Psoas muscle (tissue), 8 donors: ENCODE results near the gene TIPARP. TPM values are rescaled to one million over a fixed set of nuclear protein-coding genes. Genes with fewer than 3 reads are reported as not detected.

Source experiments
- ATAC-seq, 4 donors: fragments of 200-7000 bp; cut with Tn5 transposase; one replicate each; pipeline ENCODE4 v1.9.1; 2020; ENCODE audit warnings: moderate library complexity in 3 of 4, mild to moderate bottlenecking in 2 of 4
- DNase-seq, 2 donors: peaks; one replicate each; pipeline ENCODE4 v3.0.0-alpha.2; 2020
- H3K27ac ChIP-seq: fragments of 200-600 bp; one replicate; pipeline ENCODE4 v1.8.0; 2022
- H3K27me3 ChIP-seq, 3 donors: fragments of 200-600 bp in 1 of 3; one replicate each; pipeline versions ENCODE4 v1.6.1 to v1.8.0; 2013 to 2022; ENCODE audit warnings: low read length in 2 of 3, mild to moderate bottlenecking in 2 of 3, moderate library complexity in 1 of 3; ENCODE audit not compliant: insufficient read depth in 3 of 3
- H3K36me3 ChIP-seq, 2 donors: fragments of 200-600 bp in 1 of 2; one replicate each; pipeline versions ENCODE4 v1.6.1 to v1.8.0; 2013 to 2022; ENCODE audit warnings: low read depth in 1 of 2, mild to moderate bottlenecking in 1 of 2, moderate library complexity in 1 of 2; ENCODE audit not compliant: insufficient read depth in 1 of 2
- H3K4me1 ChIP-seq: fragments of 200-600 bp; one replicate; pipeline ENCODE4 v1.8.0; 2022
- H3K4me3 ChIP-seq: fragments of 200-600 bp; one replicate; pipeline ENCODE4 v1.8.0; 2022; ENCODE audit warnings: mild to moderate bottlenecking
- H3K9me3 ChIP-seq: fragments of 200-600 bp; one replicate; pipeline ENCODE4 v1.8.0; 2022
- WGBS, 3 donors: extraction: QIAGEN DNeasy Blood & Tissue Kit; methylation state at CpG; one replicate each; pipeline versions ENCODE4 v1.1.6 to v1.1.7; 2013; 5-methylcytosine and 5-hydroxymethylcytosine counted together
- intact Hi-C, 2 donors: fragments of 100-400 bp; cut with DNase I; formaldehyde crosslinking; loops; one replicate each; pipeline versions ENCODE4 v1.11.0 to v1.14.2; 2022
- polyA plus RNA-seq, 3 donors: library from polyadenylated mRNA; stranded (reverse); fragments of 200-250 nt; gene quantifications; one replicate each; pipeline ENCODE4 v1.2.3, GENCODE V29; 2013
- total RNA-seq, 4 donors: library from RNA; stranded (reverse); fragmentation: NEBNext Ultra II Directional in 2 of 4; extraction: Animal tissue kit (Norgen Biotek cat#: 25700) in 2 of 4; gene quantifications; one replicate each; pipeline versions ENCODE4 v1.2.1 to v1.2.4, GENCODE V29; 2021 to 2023
- TF ChIP-seq, protein P1 (sequence below): fragments of 200-600 bp; IDR thresholded peaks from one replicate; pipeline ENCODE4 v1.8.0; 2022; ENCODE audit warnings: antibody characterized with exemption
- donor health status: healthy with polysubstance abuse.
- donor health status: DM: no; HTN: no; CAD: no; lungs with moderate emphysema.
- donor health status: Bipolar disorder and iron deficiency.
- donor health status: healthy.
- donor health status: DM: yes; HTN: yes; CAD: no.
- donor health status: DM: no; HTN: no; CAD: no.
- donor health status: DM: no; HTN: no; CAD: no.
- donor health status: DM: yes; HTN: yes; CAD: no.

The TIPARP gene
- total and polyA plus RNA-seq, 7 donors = 9.4 to 22.3 (median 15.0) TPM

DNA sequence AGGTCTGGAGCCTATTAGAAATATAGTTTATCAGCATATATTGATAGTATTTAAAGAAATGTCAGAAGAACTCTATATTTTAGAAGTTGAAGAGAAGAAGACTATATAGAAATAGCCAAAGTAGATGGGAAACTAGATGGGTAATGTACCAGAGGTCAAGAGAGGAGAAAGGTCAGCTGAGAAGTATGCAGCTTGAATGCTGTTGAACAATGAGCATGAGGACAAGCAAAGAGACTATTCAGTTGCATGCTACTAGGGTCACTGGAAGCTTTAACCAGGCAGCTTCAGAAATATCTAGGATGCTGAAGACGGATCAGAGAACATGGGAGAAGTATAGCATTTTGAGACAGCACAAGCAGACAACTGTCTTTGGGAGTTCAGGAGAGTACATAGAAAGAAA is 19.6 kb upstream of the TIPARP start:
- Histone ChIP-seq H3K4me1 (no peaks in the 10 kb centered on the region), H3K27ac (no peak overlapping the region), H3K27me3 (no peaks in the 10 kb centered on the region), H3K4me3 (no peak overlapping the region), H3K9me3 (no peaks in the 10 kb centered on the region), H3K36me3 (no peaks in the 10 kb centered on the region)
- DNase-seq = no peak
- intact Hi-C loops = no loop called here
- TF ChIP-seq, protein P1, sequence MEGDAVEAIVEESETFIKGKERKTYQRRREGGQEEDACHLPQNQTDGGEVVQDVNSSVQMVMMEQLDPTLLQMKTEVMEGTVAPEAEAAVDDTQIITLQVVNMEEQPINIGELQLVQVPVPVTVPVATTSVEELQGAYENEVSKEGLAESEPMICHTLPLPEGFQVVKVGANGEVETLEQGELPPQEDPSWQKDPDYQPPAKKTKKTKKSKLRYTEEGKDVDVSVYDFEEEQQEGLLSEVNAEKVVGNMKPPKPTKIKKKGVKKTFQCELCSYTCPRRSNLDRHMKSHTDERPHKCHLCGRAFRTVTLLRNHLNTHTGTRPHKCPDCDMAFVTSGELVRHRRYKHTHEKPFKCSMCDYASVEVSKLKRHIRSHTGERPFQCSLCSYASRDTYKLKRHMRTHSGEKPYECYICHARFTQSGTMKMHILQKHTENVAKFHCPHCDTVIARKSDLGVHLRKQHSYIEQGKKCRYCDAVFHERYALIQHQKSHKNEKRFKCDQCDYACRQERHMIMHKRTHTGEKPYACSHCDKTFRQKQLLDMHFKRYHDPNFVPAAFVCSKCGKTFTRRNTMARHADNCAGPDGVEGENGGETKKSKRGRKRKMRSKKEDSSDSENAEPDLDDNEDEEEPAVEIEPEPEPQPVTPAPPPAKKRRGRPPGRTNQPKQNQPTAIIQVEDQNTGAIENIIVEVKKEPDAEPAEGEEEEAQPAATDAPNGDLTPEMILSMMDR = no peak
- WGBS, 3 donors = 65 to 90% (median 78%) methylated on average over 1 of the region's 1 CpG
- ATAC-seq = no peak

DNA sequence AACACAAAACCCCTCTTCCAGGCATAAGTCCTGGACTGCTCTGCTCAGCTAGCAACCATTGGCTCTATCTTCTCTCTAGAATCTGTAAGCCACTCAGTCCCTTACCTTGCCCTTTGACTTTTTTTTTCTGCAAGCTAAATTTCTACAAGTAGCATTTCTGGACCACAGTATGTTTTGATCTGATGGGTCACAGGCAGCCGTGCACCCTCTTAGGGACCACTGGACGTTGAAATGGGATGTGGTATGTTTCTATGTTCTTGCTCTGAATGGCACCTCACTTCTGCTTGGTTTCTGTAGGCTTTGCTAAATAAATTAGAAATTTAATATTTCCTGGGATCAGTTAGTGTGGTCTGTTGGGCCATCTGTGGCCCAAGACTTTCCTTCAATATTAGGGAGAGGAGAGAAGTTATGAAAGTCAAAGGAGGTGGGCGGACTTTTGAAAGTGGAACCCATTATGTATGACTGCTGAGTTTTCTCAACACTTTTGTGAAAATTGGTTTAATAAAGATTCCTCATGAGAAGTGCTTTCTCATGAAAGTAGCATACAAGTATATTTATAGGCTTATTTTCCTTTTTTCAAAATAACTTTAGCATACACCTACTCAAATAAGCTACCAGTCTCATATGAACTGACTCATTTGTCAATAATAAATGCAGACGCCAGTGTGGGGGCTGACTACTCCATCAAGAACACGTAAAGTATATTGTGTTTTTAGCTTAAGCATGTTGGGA is 18.4 kb upstream of the TIPARP start:
- 86 to 90% (median 88%) methylated on average over 5 of the region's 5 CpGs for WGBS, 3 donors
- Histone ChIP-seq H3K27me3 (no peaks in the 10 kb centered on the region), H3K27ac (no peak overlapping the region), H3K9me3 (no peaks in the 10 kb centered on the region), H3K4me3 (no peak overlapping the region), H3K4me1 (no peaks in the 10 kb centered on the region), H3K36me3 (no peaks in the 10 kb centered on the region)
- intact Hi-C loops = no loop called here
- ATAC-seq (no peak), DNase-seq (no peak)
- TF ChIP-seq, protein P1 = no peak

DNA sequence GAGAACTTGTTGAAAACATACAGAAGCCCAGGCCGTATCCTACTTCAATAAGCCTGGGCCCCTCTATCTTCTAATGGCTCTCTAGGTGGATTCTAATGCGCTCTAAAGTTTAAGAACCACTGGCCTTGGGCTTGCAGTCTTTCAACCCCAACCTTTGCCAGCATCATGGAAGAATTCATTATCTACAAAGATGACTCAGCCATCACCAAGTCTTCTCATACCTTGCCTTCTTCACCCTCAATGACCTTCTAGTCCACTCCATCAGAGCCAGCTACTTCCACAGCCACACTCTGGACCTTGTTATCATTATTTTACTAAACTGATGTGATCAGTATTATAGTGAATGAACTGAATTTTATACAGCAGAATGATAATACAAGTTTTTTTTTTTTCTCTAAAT is 16.9 kb upstream of the TIPARP start:
- 97 to 98% (median 98%) methylated on average over 2 of the region's 2 CpGs for WGBS, 3 donors
- intact Hi-C loops = no loop called here
- H3K27ac ChIP-seq = no peak overlapping the region
- H3K9me3 ChIP-seq = no peaks in the 10 kb centered on the region
- no peaks in the 10 kb centered on the region for H3K36me3 ChIP-seq
- no peak overlapping the region for H3K4me3 ChIP-seq
- no peak for ATAC-seq
- TF ChIP-seq, protein P1 = no peak
- DNase-seq = no peak
- H3K4me1 ChIP-seq = no peaks in the 10 kb centered on the region
- no peaks in the 10 kb centered on the region for H3K27me3 ChIP-seq

DNA sequence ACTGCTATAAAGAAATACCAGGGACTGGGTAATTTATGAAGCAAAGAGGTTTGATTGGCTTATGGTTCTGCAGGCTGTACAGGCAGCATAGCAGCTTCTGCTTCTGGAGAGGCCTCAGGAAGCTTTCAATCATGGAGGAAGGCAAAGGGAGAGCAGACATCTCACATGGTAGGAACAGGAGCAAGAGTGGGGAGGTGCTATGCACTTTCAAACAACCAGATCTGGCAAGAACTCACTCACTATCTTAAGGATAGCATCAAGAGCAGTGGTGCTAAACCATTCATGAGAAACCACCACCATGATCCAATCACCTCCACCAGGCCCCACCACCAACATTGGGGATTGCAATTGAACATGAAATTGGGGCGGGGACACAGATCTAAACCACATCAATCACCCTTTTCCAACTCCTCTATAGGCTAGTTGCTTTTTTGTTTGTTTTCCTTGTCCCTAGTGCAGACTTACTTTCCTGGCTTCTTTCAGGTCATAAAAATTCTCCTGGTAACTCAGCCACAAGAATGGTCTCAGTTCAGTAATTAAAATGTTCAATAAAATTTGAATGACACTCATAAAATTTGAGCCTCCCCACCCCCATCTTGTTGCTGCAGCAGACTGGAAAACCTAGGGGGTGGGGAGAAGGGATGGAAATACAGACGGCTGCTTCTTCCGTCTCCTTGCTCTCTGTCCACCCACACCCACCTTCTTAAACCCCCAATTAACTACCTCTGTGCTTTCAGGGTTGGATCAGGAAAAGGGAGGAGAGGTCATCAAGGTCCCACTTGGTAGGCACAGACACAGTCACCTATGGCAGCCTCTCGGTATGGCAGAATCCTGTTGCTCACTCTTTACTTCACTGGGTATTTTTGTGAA is 16.3 kb upstream of the TIPARP start:
- TF ChIP-seq, protein P1 = no peak
- Histone ChIP-seq H3K36me3 (no peaks in the 10 kb centered on the region), H3K27ac (no peak overlapping the region), H3K4me3 (no peak overlapping the region), H3K4me1 (no peaks in the 10 kb centered on the region), H3K27me3 (no peaks in the 10 kb centered on the region), H3K9me3 (no peaks in the 10 kb centered on the region)
- no peak for ATAC-seq
- intact Hi-C loops = no loop called here
- DNase-seq = no peak
- WGBS, 3 donors = 88 to 95% (median 90%) methylated on average over 4 of the region's 4 CpGs
